ENCODE results near the gene PTPRG. TPM values are rescaled to one million over a fixed set of nuclear protein-coding genes. Genes with fewer than 3 reads are reported as not detected.

Gene PTPRG
- total RNA-seq, 1 donor from 2014 or later = 44.3 TPM

DNA sequence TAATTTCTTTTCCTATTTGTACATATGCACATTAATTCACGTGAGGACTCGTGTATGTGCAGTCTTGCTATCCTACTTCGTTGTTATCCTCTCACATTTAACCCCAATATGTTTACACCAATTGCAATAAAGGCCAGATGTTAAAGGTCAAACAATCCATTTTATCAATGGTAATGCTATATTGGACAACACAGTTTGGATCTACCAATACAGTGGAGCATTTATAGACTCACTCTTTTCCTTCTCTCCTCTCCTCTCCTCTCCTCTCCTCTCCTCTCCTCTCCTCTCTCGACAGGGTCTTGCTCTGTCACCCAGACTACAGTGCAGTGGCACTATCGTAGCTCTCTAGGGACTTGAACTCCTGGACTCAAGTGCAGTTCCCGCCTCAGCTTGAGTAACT is 324.0 kb downstream of the PTPRG start:
- Mint-ChIP-seq H3K9me3 (ENCODE audit: low read depth) (no peaks in the 10 kb centered on the region), H3K4me3 (ENCODE audit: low read depth) (no peak overlapping the region), H3K36me3 (ENCODE audit: insufficient read depth) (no peaks in the 10 kb centered on the region), H3K27ac (no peak overlapping the region), H3K4me1 (ENCODE audit: low read depth) (peaks cover 31% of the 10 kb centered on the region), H3K27me3 (no peaks in the 10 kb centered on the region)
- TF ChIP-seq, protein P1, sequence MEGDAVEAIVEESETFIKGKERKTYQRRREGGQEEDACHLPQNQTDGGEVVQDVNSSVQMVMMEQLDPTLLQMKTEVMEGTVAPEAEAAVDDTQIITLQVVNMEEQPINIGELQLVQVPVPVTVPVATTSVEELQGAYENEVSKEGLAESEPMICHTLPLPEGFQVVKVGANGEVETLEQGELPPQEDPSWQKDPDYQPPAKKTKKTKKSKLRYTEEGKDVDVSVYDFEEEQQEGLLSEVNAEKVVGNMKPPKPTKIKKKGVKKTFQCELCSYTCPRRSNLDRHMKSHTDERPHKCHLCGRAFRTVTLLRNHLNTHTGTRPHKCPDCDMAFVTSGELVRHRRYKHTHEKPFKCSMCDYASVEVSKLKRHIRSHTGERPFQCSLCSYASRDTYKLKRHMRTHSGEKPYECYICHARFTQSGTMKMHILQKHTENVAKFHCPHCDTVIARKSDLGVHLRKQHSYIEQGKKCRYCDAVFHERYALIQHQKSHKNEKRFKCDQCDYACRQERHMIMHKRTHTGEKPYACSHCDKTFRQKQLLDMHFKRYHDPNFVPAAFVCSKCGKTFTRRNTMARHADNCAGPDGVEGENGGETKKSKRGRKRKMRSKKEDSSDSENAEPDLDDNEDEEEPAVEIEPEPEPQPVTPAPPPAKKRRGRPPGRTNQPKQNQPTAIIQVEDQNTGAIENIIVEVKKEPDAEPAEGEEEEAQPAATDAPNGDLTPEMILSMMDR (IDR thresholded peaks at IDR 0.05; ENCODE audit: unreplicated experiment) = no peak
- no peak for DNase-seq (ENCODE audit: low spot score, unreplicated experiment)

DNA sequence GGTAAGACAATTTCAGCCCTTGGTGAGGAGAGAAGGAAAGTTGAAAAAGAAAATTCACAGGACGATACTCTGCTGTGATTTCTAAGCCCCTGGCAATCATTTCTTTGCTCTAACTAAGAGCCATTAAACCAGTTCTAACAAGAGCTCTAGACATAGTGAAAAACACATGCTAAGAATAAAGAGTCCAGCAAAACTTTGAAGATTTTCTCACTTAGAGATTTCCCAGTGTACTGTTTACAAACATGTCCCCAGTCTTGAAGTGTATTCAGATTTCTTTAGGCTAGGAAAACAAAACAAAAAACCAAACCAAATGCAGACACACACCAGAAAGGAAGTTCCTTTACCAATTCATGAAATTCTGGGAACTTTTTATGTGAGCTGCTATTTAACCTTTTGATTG is 325.8 kb downstream of the PTPRG start:
- TF ChIP-seq, protein P1 (IDR thresholded peaks at IDR 0.05; ENCODE audit: unreplicated experiment) = no peak
- Mint-ChIP-seq H3K4me3 (ENCODE audit: low read depth) (no peak overlapping the region), H3K36me3 (ENCODE audit: insufficient read depth) (no peaks in the 10 kb centered on the region), H3K27me3 (no peaks in the 10 kb centered on the region), H3K27ac (no peak overlapping the region), H3K9me3 (ENCODE audit: low read depth) (no peaks in the 10 kb centered on the region), H3K4me1 (ENCODE audit: low read depth) (peaks cover 27% of the 10 kb centered on the region)
- no peak for DNase-seq (ENCODE audit: low spot score, unreplicated experiment)

DNA sequence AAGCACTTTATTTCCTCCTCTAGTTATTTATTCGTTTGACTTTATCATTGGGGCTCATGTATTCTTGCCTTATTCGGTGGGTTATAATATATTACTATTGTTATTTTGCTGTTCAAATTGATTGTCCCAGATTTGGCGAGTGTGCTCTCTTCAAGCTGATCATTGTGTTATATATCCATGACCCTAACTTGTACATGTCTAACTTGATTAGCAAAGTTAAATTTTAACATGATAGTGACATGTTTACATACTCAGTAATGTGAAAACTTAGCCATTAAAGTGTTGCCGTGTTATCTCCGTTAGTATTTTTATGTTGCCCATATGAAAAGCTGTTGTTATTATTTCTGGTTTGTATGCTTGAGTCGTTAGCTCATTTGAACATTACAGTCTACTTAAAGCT is 327.9 kb downstream of the PTPRG start:
- H3K4me3 Mint-ChIP-seq (ENCODE audit: low read depth) = no peak overlapping the region

DNA sequence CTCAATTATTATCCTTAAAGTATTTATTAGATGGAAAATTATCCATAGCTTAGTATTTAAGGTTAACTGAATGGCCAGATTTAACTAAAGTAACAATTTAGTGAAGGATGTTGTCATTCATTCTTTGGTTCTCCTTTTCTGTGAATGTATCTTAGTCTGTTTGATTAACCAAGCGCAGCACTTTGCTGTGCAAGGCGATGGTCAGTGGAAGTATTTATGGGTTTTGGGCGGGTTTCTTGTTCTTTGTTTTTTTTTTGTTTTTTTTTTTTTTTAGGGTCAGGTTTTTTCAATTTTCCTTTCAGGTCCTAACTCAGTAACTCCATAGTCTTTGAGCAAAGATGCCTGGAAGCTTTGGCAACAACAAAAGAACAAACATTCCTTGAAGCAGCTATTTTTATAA is 328.8 kb downstream of the PTPRG start:
- Mint-ChIP-seq H3K9me3 (ENCODE audit: low read depth) (no peaks in the 10 kb centered on the region), H3K36me3 (ENCODE audit: insufficient read depth) (no peaks in the 10 kb centered on the region), H3K27me3 (no peaks in the 10 kb centered on the region), H3K4me1 (ENCODE audit: low read depth) (peaks cover 26% of the 10 kb centered on the region), H3K27ac (no peak overlapping the region), H3K4me3 (ENCODE audit: low read depth) (no peak overlapping the region)
- TF ChIP-seq, protein P1 (IDR thresholded peaks at IDR 0.05; ENCODE audit: unreplicated experiment) = no peak
- no peak for DNase-seq (ENCODE audit: low spot score, unreplicated experiment)

More for the DNA sequence above, 327.9 kb downstream of the PTPRG start:
- Mint-ChIP-seq H3K27me3 (no peaks in the 10 kb centered on the region), H3K9me3 (ENCODE audit: low read depth) (no peaks in the 10 kb centered on the region), H3K4me1 (ENCODE audit: low read depth) (peaks cover 30% of the 10 kb centered on the region), H3K27ac (peak overlapping the region; percentile 3), H3K36me3 (ENCODE audit: insufficient read depth) (no peaks in the 10 kb centered on the region)
- DNase-seq (ENCODE audit: low spot score, unreplicated experiment) = no peak
- TF ChIP-seq, protein P1 (IDR thresholded peaks at IDR 0.05; ENCODE audit: unreplicated experiment) = no peak

DNA sequence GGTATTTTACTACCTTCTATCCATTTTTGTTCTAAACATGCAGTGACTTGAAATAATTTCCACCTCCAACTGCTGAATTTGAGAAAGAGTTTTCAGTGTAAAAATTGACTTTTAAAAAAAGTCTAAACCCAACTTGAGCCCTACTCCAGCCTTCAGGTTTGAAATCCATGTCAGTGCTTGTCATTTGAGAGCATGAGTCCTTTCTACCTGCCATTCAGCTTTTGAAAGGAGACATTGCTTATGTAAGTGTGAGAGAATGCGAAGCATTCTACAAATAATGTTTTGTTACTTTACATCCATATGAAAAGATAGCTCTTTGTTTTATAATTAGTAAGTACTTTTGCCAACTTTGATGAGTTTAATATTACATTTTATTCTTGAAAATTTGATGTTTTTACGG is 329.2 kb downstream of the PTPRG start:
- Mint-ChIP-seq H3K27ac (no peak overlapping the region), H3K4me3 (ENCODE audit: low read depth) (no peak overlapping the region), H3K4me1 (ENCODE audit: low read depth) (peaks cover 28% of the 10 kb centered on the region), H3K36me3 (ENCODE audit: insufficient read depth) (no peaks in the 10 kb centered on the region), H3K9me3 (ENCODE audit: low read depth) (no peaks in the 10 kb centered on the region), H3K27me3 (no peaks in the 10 kb centered on the region)
- DNase-seq (ENCODE audit: low spot score, unreplicated experiment) = no peak
- TF ChIP-seq, protein P1 (IDR thresholded peaks at IDR 0.05; ENCODE audit: unreplicated experiment) = no peak
